ENCODE measurements around the gene PANX1. TPM values are rescaled to one million over a fixed set of nuclear protein-coding genes. Genes with fewer than 3 reads are reported as not detected.
A peak's percentile ranks its signal among the peaks of the same experiment; 100 is the strongest.

PANX1 gene
- total RNA-seq, 3 donors from 2014 or later: 7.5 to 19.2 (median 9.0) TPM

- ATAC-seq (no peak), DNase-seq (no peak)
- intact Hi-C loops (cut with DNase I, micrococcal nuclease): no loop called here
- no peaks in the 10 kb centered on the region for H3K36me3 ChIP-seq (ENCODE audit: low read depth)
- no peak overlapping the region for H3K4me3 ChIP-seq
- no peaks in the 10 kb centered on the region for H3K9me3 ChIP-seq
- H3K4me1 ChIP-seq (ENCODE audit: low read depth): peaks cover 31% of the 10 kb centered on the region
- no peak for TF ChIP-seq CTCF (IDR thresholded peaks at IDR 0.05)
These were observed 1.8 kb downstream of the PANX1 start for GRCh38 chr11:94130298-94131046.

DNA sequence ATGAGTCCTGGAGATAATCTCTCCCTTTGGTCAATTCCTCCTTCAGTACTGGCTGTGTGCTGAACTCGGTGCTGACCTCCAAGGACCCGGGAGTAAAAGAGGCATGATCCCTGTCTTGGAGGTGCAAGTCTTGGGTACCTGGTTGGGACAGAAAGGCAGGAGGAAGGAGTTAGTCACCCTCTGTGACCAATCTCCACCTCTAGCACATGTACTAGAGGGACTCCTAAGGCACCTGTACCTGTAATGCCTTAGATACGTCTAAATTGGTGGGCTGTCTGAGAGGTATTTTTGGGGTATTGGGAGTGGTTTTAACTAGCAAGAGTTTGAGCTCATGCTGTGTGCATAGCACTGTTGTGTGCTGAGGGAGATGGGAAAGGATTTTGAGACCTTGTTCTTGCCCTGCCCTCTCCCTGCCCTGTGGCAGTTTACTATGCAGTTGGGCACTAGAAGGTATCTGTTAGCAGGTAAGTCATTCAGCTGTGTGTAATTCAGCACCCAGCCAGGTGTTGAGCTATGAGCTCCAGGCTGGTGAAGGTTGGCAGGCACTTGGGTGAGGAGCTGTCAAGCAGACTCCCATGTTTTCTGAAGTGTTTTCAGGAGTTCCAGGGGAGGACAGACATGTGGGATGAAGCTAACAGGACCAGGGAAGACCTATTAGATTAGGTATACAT lies 2.5 kb downstream of the PANX1 start:
- H3K9me3 ChIP-seq: no peaks in the 10 kb centered on the region
- no peak overlapping the region for H3K4me3 ChIP-seq
- DNase-seq: no peak

GRCh38 chr11:94131718-94132115 lies 3.1 kb downstream of the PANX1 start:
- DNase-seq (peak in 1 of 3 donors; percentile 23), ATAC-seq (no peak)
- no peak overlapping the region for H3K4me3 ChIP-seq
- peaks cover 31% of the 10 kb centered on the region for H3K4me1 ChIP-seq (ENCODE audit: low read depth)
- H3K36me3 ChIP-seq (ENCODE audit: low read depth): no peaks in the 10 kb centered on the region
- TF ChIP-seq CTCF (IDR thresholded peaks at IDR 0.05): no peak
- intact Hi-C loops (cut with DNase I, micrococcal nuclease): no loop called here
- H3K9me3 ChIP-seq: no peaks in the 10 kb centered on the region

More for the DNA sequence above, 2.5 kb downstream of the PANX1 start:
- Histone ChIP-seq H3K36me3 (ENCODE audit: low read depth) (no peaks in the 10 kb centered on the region), H3K4me1 (ENCODE audit: low read depth) (peaks cover 31% of the 10 kb centered on the region)
- intact Hi-C loops (cut with DNase I, micrococcal nuclease): no loop called here
- ATAC-seq: no peak
- TF ChIP-seq CTCF (IDR thresholded peaks at IDR 0.05): no peak

- Histone ChIP-seq H3K9me3 (no peaks in the 10 kb centered on the region), H3K4me1 (ENCODE audit: low read depth) (peaks cover 31% of the 10 kb centered on the region), H3K4me3 (no peak overlapping the region), H3K36me3 (ENCODE audit: low read depth) (no peaks in the 10 kb centered on the region)
- DNase-seq: no peak
- ATAC-seq: no peak
- intact Hi-C loops (cut with DNase I, micrococcal nuclease): no loop called here
- no peak for TF ChIP-seq CTCF (IDR thresholded peaks at IDR 0.05)
These were observed 3.5 kb downstream of the PANX1 start for GRCh38 chr11:94132152-94132558.

GRCh38 chr11:94132823-94133408 lies 4.3 kb downstream of the PANX1 start:
- peaks cover 26% of the 10 kb centered on the region for H3K4me1 ChIP-seq (ENCODE audit: low read depth)
- ATAC-seq: no peak
- no peak for TF ChIP-seq CTCF (IDR thresholded peaks at IDR 0.05)
- intact Hi-C loops (cut with DNase I, micrococcal nuclease): no loop called here
- H3K36me3 ChIP-seq (ENCODE audit: low read depth): no peaks in the 10 kb centered on the region
- H3K4me3 ChIP-seq: no peak overlapping the region
- no peaks in the 10 kb centered on the region for H3K9me3 ChIP-seq
- no peak for DNase-seq
